Measurements from ENCODE around the gene SH3RF1. TPM values are rescaled to one million over a fixed set of nuclear protein-coding genes. Genes with fewer than 3 reads are reported as not detected.

The SH3RF1 gene
- total and polyA plus RNA-seq, 4 donors = 5.3 to 33.1 (median 16.3) TPM

- TF ChIP-seq CTCF (IDR thresholded peaks at IDR 0.05; ENCODE audit: control extremely low read depth, extremely low read depth) = no peak
- H3K4me3 ChIP-seq = no peak overlapping the region
- WGBS, 2 donors = 54 to 69% methylated on average over 3 of the region's 3 CpGs
- ATAC-seq (ENCODE audit: insufficient read depth, low FRiP score) (no peak), DNase-seq (no peak)
- no peaks in the 10 kb centered on the region for H3K27me3 ChIP-seq (ENCODE audit: control insufficient read depth in 3 of 3, insufficient read depth in 3 of 3, low read length in 2 of 3)
- no peak overlapping the region for H3K9ac ChIP-seq (ENCODE audit: insufficient read depth in 1 of 2, low read length in 2 of 2)
- H3K9me3 ChIP-seq (ENCODE audit: control insufficient read depth in 4 of 4, insufficient read depth in 3 of 4, low read length in 3 of 4) = no peaks in the 10 kb centered on the region
- peaks cover 9 to 19% (median 16%) of the 10 kb centered on the region in 4 donors for H3K36me3 ChIP-seq (ENCODE audit: control insufficient read depth in 4 of 4, insufficient read depth in 4 of 4, low read length in 4 of 4)
- H3K27ac ChIP-seq (ENCODE audit: low read depth in 1 of 2, low read length in 1 of 2) = no peak overlapping the region
- H3K4me1 ChIP-seq (ENCODE audit: control insufficient read depth in 5 of 5, insufficient read depth in 5 of 5, low read length in 5 of 5) = peaks cover 4 to 10% (median 7%) of the 10 kb centered on the region in 5 donors
Observed at GRCh38 chr4:169103966-169104412, 166.8 kb downstream of the SH3RF1 start.

- Histone ChIP-seq H3K36me3 (ENCODE audit: control insufficient read depth in 4 of 4, insufficient read depth in 4 of 4, low read length in 4 of 4) (peaks cover 14 to 34% (median 27%) of the 10 kb centered on the region in 4 donors), H3K4me3 (no peak overlapping the region), H3K9ac (ENCODE audit: insufficient read depth in 1 of 2, low read length in 2 of 2) (no peak overlapping the region), H3K4me1 (ENCODE audit: control insufficient read depth in 5 of 5, insufficient read depth in 5 of 5, low read length in 5 of 5) (peaks cover 4 to 13% (median 7%) of the 10 kb centered on the region in 5 donors), H3K27ac (ENCODE audit: low read depth in 1 of 2, low read length in 1 of 2) (no peak overlapping the region), H3K27me3 (ENCODE audit: control insufficient read depth in 3 of 3, insufficient read depth in 3 of 3, low read length in 2 of 3) (no peaks in the 10 kb centered on the region), H3K9me3 (ENCODE audit: control insufficient read depth in 4 of 4, insufficient read depth in 3 of 4, low read length in 3 of 4) (peaks cover 0 to 3% (median 0%) of the 10 kb centered on the region in 4 donors)
- 79 to 80% methylated on average over 2 of the region's 2 CpGs for WGBS, 2 donors
- no peak for TF ChIP-seq CTCF (IDR thresholded peaks at IDR 0.05; ENCODE audit: control extremely low read depth, extremely low read depth)
- ATAC-seq (ENCODE audit: insufficient read depth, low FRiP score) (no peak), DNase-seq (no peak)
Observed at GRCh38 chr4:169102026-169102425, 168.7 kb downstream of the SH3RF1 start.

GRCh38 chr4:169100670-169101101 lies 170.1 kb downstream of the SH3RF1 start:
- H3K9me3 ChIP-seq (ENCODE audit: control insufficient read depth in 4 of 4, insufficient read depth in 3 of 4, low read length in 3 of 4) = peaks cover 0 to 3% (median 0%) of the 10 kb centered on the region in 4 donors
- no peak overlapping the region for H3K9ac ChIP-seq (ENCODE audit: insufficient read depth in 1 of 2, low read length in 2 of 2)
- H3K4me1 ChIP-seq (ENCODE audit: control insufficient read depth in 5 of 5, insufficient read depth in 5 of 5, low read length in 5 of 5) = peaks cover 4 to 13% (median 7%) of the 10 kb centered on the region in 5 donors
- DNase-seq (no peak), ATAC-seq (ENCODE audit: insufficient read depth, low FRiP score) (no peak)
- no peaks in the 10 kb centered on the region for H3K27me3 ChIP-seq (ENCODE audit: control insufficient read depth in 3 of 3, insufficient read depth in 3 of 3, low read length in 2 of 3)
- peaks cover 10 to 37% (median 27%) of the 10 kb centered on the region in 4 donors for H3K36me3 ChIP-seq (ENCODE audit: control insufficient read depth in 4 of 4, insufficient read depth in 4 of 4, low read length in 4 of 4)
- WGBS, 2 donors = 97 to 98% methylated on average over 4 of the region's 4 CpGs
- no peak overlapping the region for H3K27ac ChIP-seq (ENCODE audit: low read depth in 1 of 2, low read length in 1 of 2)
- no peak for TF ChIP-seq CTCF (IDR thresholded peaks at IDR 0.05; ENCODE audit: control extremely low read depth, extremely low read depth)
- H3K4me3 ChIP-seq = no peak overlapping the region

- TF ChIP-seq CTCF (IDR thresholded peaks at IDR 0.05; ENCODE audit: control extremely low read depth, extremely low read depth) = no peak
- Histone ChIP-seq H3K36me3 (ENCODE audit: control insufficient read depth in 4 of 4, insufficient read depth in 4 of 4, low read length in 4 of 4) (peaks cover 12 to 39% (median 28%) of the 10 kb centered on the region in 4 donors), H3K27ac (ENCODE audit: low read depth in 1 of 2, low read length in 1 of 2) (peak overlapping the region in 1 of 2 donors; percentile 4), H3K9ac (ENCODE audit: insufficient read depth in 1 of 2, low read length in 2 of 2) (peak overlapping the region in 1 of 2 donors; percentile 8), H3K4me1 (ENCODE audit: control insufficient read depth in 5 of 5, insufficient read depth in 5 of 5, low read length in 5 of 5) (peaks cover 4 to 13% (median 7%) of the 10 kb centered on the region in 5 donors), H3K9me3 (ENCODE audit: control insufficient read depth in 4 of 4, insufficient read depth in 3 of 4, low read length in 3 of 4) (peaks cover 0 to 3% (median 0%) of the 10 kb centered on the region in 4 donors), H3K27me3 (ENCODE audit: control insufficient read depth in 3 of 3, insufficient read depth in 3 of 3, low read length in 2 of 3) (no peaks in the 10 kb centered on the region), H3K4me3 (no peak overlapping the region)
- no peak for ATAC-seq (ENCODE audit: insufficient read depth, low FRiP score)
- WGBS, 2 donors = 57 to 73% methylated on average over 3 of the region's 3 CpGs
- peak; percentile 21 to 81 (median 76) for DNase-seq
Observed at GRCh38 chr4:169099771-169100180, 171.0 kb downstream of the SH3RF1 start.

Measured in lung (tissue), 12 donors.